ENCODE data around the gene BATF. TPM values are rescaled to one million over a fixed set of nuclear protein-coding genes. Genes with fewer than 3 reads are reported as not detected.

The BATF gene
- total RNA-seq, 1 experiment from 2014 or later, result not detected

GRCh38 chr14:75495882-75496281 is 26.4 kb upstream of the BATF start:
- DNase-seq, result no peak
- Histone ChIP-seq H3K9me3 (no peaks in the 10 kb centered on the region), H3K36me3 (no peaks in the 10 kb centered on the region), H3K27me3 (no peaks in the 10 kb centered on the region), H3K4me3 (no peak overlapping the region)

GRCh38 chr14:75496755-75497154 is 25.5 kb upstream of the BATF start:
- no peak for DNase-seq
- no peaks in the 10 kb centered on the region for H3K36me3 ChIP-seq
- no peaks in the 10 kb centered on the region for H3K9me3 ChIP-seq
- no peak overlapping the region for H3K4me3 ChIP-seq
- no peaks in the 10 kb centered on the region for H3K27me3 ChIP-seq

GRCh38 chr14:75497191-75497590 is 25.1 kb upstream of the BATF start:
- no peak for DNase-seq
- H3K36me3 ChIP-seq, result no peaks in the 10 kb centered on the region
- H3K9me3 ChIP-seq, result no peaks in the 10 kb centered on the region
- no peaks in the 10 kb centered on the region for H3K27me3 ChIP-seq
- no peak overlapping the region for H3K4me3 ChIP-seq

GRCh38 chr14:75497701-75498100 is 24.6 kb upstream of the BATF start:
- DNase-seq, result no peak
- Histone ChIP-seq H3K4me3 (no peak overlapping the region), H3K36me3 (no peaks in the 10 kb centered on the region), H3K9me3 (no peaks in the 10 kb centered on the region), H3K27me3 (no peaks in the 10 kb centered on the region)

- DNase-seq, result no peak
- H3K27me3 ChIP-seq, result no peaks in the 10 kb centered on the region
- H3K9me3 ChIP-seq, result no peaks in the 10 kb centered on the region
- no peaks in the 10 kb centered on the region for H3K36me3 ChIP-seq
- no peak overlapping the region for H3K4me3 ChIP-seq
Measured at GRCh38 chr14:75499084-75499875, 23.0 kb upstream of the BATF start.

- H3K4me3 ChIP-seq, result no peak overlapping the region
- DNase-seq, result no peak
- no peaks in the 10 kb centered on the region for H3K9me3 ChIP-seq
- no peaks in the 10 kb centered on the region for H3K27me3 ChIP-seq
- no peaks in the 10 kb centered on the region for H3K36me3 ChIP-seq
Measured at GRCh38 chr14:75501080-75501479, 21.2 kb upstream of the BATF start.

- no peak for DNase-seq
- H3K27me3 ChIP-seq, result no peaks in the 10 kb centered on the region
- H3K4me3 ChIP-seq, result no peak overlapping the region
- no peaks in the 10 kb centered on the region for H3K36me3 ChIP-seq
- H3K9me3 ChIP-seq, result no peaks in the 10 kb centered on the region
Measured at GRCh38 chr14:75504411-75504810, 17.9 kb upstream of the BATF start.

GRCh38 chr14:75506930-75507329 is 15.3 kb upstream of the BATF start:
- no peak overlapping the region for H3K4me3 ChIP-seq
- H3K27me3 ChIP-seq, result no peaks in the 10 kb centered on the region
- no peaks in the 10 kb centered on the region for H3K36me3 ChIP-seq
- H3K9me3 ChIP-seq, result no peaks in the 10 kb centered on the region
- DNase-seq, result no peak

GRCh38 chr14:75510547-75510946 is 11.7 kb upstream of the BATF start:
- Histone ChIP-seq H3K27me3 (no peaks in the 10 kb centered on the region), H3K9me3 (no peaks in the 10 kb centered on the region), H3K36me3 (no peaks in the 10 kb centered on the region), H3K4me3 (no peak overlapping the region)
- DNase-seq, result no peak

- no peaks in the 10 kb centered on the region for H3K27me3 ChIP-seq
- no peak overlapping the region for H3K4me3 ChIP-seq
- no peaks in the 10 kb centered on the region for H3K9me3 ChIP-seq
- H3K36me3 ChIP-seq, result no peaks in the 10 kb centered on the region
- DNase-seq, result no peak
Measured at GRCh38 chr14:75511201-75511600, 11.1 kb upstream of the BATF start.

GRCh38 chr14:75513911-75514672 is 8.2 kb upstream of the BATF start:
- no peak overlapping the region for H3K4me3 ChIP-seq
- no peaks in the 10 kb centered on the region for H3K36me3 ChIP-seq
- DNase-seq, result no peak
- no peaks in the 10 kb centered on the region for H3K9me3 ChIP-seq
- H3K27me3 ChIP-seq, result no peaks in the 10 kb centered on the region

- H3K9me3 ChIP-seq, result no peaks in the 10 kb centered on the region
- H3K27me3 ChIP-seq, result no peaks in the 10 kb centered on the region
- H3K4me3 ChIP-seq, result peak overlapping the region; percentile 17; the same call in 1 of the 2 replicates
- H3K36me3 ChIP-seq, result no peaks in the 10 kb centered on the region
- peak; percentile 27 for DNase-seq
Measured at GRCh38 chr14:75514673-75515628, 7.3 kb upstream of the BATF start.

GRCh38 chr14:75515629-75515996 is 6.7 kb upstream of the BATF start:
- Histone ChIP-seq H3K9me3 (no peaks in the 10 kb centered on the region), H3K27me3 (no peaks in the 10 kb centered on the region), H3K4me3 (no peak overlapping the region), H3K36me3 (no peaks in the 10 kb centered on the region)
- no peak for DNase-seq

GRCh38 chr14:75518625-75519024 is 3.6 kb upstream of the BATF start:
- Histone ChIP-seq H3K36me3 (no peaks in the 10 kb centered on the region), H3K4me3 (no peak overlapping the region), H3K27me3 (no peaks in the 10 kb centered on the region), H3K9me3 (no peaks in the 10 kb centered on the region)
- DNase-seq, result no peak

- Histone ChIP-seq H3K36me3 (no peaks in the 10 kb centered on the region), H3K27me3 (no peaks in the 10 kb centered on the region), H3K9me3 (no peaks in the 10 kb centered on the region), H3K4me3 (no peak overlapping the region)
- DNase-seq, result no peak
Measured at GRCh38 chr14:75519394-75519793, 2.9 kb upstream of the BATF start.

GRCh38 chr14:75519826-75520728 is 2.2 kb upstream of the BATF start:
- Histone ChIP-seq H3K9me3 (no peaks in the 10 kb centered on the region), H3K4me3 (no peak overlapping the region), H3K27me3 (no peaks in the 10 kb centered on the region), H3K36me3 (no peaks in the 10 kb centered on the region)
- DNase-seq, result no peak

All from MG63 (cell line).